ENCODE data around the gene LRRC23.

- no peak for TF ChIP-seq CTCF (IDR thresholded peaks at IDR 0.05)
- no peak for TF ChIP-seq POLR2A (IDR thresholded peaks at IDR 0.05)
Observed at GRCh38 chr12:6955108-6956020, 50.7 kb downstream of the LRRC23 start.
